PC-3 (cell line): ENCODE measurements around the gene NUDT1. TPM values are rescaled to one million over a fixed set of nuclear protein-coding genes. Genes with fewer than 3 reads are reported as not detected.

Experiments used
- ATAC-seq: fragments of 200-7000 bp; cut with Tn5 transposase; 2 replicates; pipeline ENCODE4 v1.9.1; 2020; ENCODE audit warnings: mild to moderate bottlenecking, moderate library complexity
- BruUV-seq: library from RNA; stranded (reverse); fragments of 400-500 nt; replicated peaks from 2 replicates; lab custom pipeline; 2021; lab: Mats Ljungman, UMichigan
- CTCF ChIA-PET: fragments of 300-600 bp; sonication (Branson Sonifier 250); formaldehyde crosslinking; loops from one replicate; lab custom pipeline; 2022; ENCODE audit warnings: antibody characterized with exemption; lab: Charles Lee
- POLR2A ChIA-PET: fragments of 300-600 bp; sonication (Branson Sonifier 250); formaldehyde crosslinking; loops from one replicate; lab custom pipeline; 2022; ENCODE audit warnings: antibody characterized with exemption; ENCODE audit not compliant: unreplicated experiment; lab: Charles Lee
- DNase-seq: peaks from one replicate; pipeline ENCODE4 v3.0.0-alpha.2; 2015
- H2AFZ ChIP-seq: fragments of 300-600 bp; sonication (generic); 2 replicates; pipeline ENCODE4 v1.6.0; 2016; ENCODE audit warnings: antibody characterized with exemption, low read length
- H3F3A ChIP-seq: fragments of 300-600 bp; sonication (generic); one replicate; pipeline ENCODE4 v1.6.0; 2017; ENCODE audit warnings: antibody characterized with exemption, low read length, control low read depth, mild to moderate bottlenecking; ENCODE audit not compliant: unreplicated experiment
- H3K27ac ChIP-seq: fragments of 300-600 bp; sonication (generic); 2 replicates; pipeline ENCODE4 v1.5.1; 2016; ENCODE audit warnings: mild to moderate bottlenecking, low read length
- H3K27me3 ChIP-seq: fragments of 300-600 bp; sonication (generic); 2 replicates; pipeline ENCODE4 v1.6.1; 2016; ENCODE audit warnings: low read length, mixed read lengths
- H3K36me3 ChIP-seq: fragments of 300-600 bp; sonication (generic); 2 replicates; pipeline ENCODE4 v1.6.1; 2016; ENCODE audit warnings: low read depth, mixed run types, low read length, mixed read lengths
- H3K4me1 ChIP-seq: fragments of 300-600 bp; sonication (generic); 2 replicates; pipeline ENCODE4 v1.5.1; 2016; ENCODE audit warnings: low read length; ENCODE audit not compliant: insufficient read depth
- H3K4me2 ChIP-seq: fragments of 300-600 bp; sonication (generic); 2 replicates; pipeline ENCODE4 v1.6.0; 2016; ENCODE audit warnings: low read length
- H3K4me3 ChIP-seq: fragments of 300-600 bp; sonication (generic); 2 replicates; pipeline ENCODE4 v1.5.1; 2016; ENCODE audit warnings: mild to moderate bottlenecking, low read length, mixed read lengths
- H3K79me2 ChIP-seq: fragments of 300-600 bp; sonication (generic); 2 replicates; pipeline ENCODE4 v1.6.1; 2017; ENCODE audit warnings: low read length, mixed read lengths
- H3K9ac ChIP-seq: fragments of 300-600 bp; sonication (generic); 2 replicates; pipeline ENCODE4 v1.6.0; 2016; ENCODE audit warnings: mild to moderate bottlenecking, low read length
- H3K9me2 ChIP-seq: fragments of 300-600 bp; sonication (generic); replicated peaks from 2 replicates; pipeline ENCODE4 v1.6.1; 2016; ENCODE audit warnings: mixed run types, low read length, mixed read lengths
- H3K9me3 ChIP-seq: fragments of 300-600 bp; sonication (generic); 2 replicates; pipeline ENCODE4 v1.6.1; 2016; ENCODE audit warnings: low read length, mixed read lengths
- H4K20me1 ChIP-seq: fragments of 300-600 bp; sonication (generic); 2 replicates; pipeline ENCODE4 v1.6.1; 2016; ENCODE audit warnings: low read length, mixed read lengths
- EZH2 ChIP-seq: fragments of 300-600 bp; sonication (generic); IDR thresholded peaks from one replicate; pipeline ENCODE4 v1.6.1; 2017; ENCODE audit warnings: antibody characterized with exemption, mild to moderate bottlenecking, low read length; ENCODE audit not compliant: unreplicated experiment
- EZH2phosphoT487 ChIP-seq: fragments of 300-600 bp; sonication (generic); IDR thresholded peaks from 2 replicates; pipeline ENCODE4 v1.6.1; 2018; ENCODE audit warnings: mild to moderate bottlenecking, antibody characterized with exemption, low read length, borderline replicate concordance
- intact Hi-C: fragments of 100-400 bp; cut with micrococcal nuclease; formaldehyde crosslinking; loops from 2 replicates; pipeline ENCODE4 v1.9.0; 2023
- total RNA-seq: library from RNA; depleted of rRNA; stranded (reverse); fragments of >200 nt; gene quantifications from 2 replicates; pipeline ENCODE4 v1.2.3, GENCODE V29; 2014
- TF ChIP-seq, protein P1 (sequence below): fragments of 300-600 bp; sonication (generic); conservative IDR thresholded peaks from 2 replicates; pipeline ENCODE4 v1.5.1; 2017; ENCODE audit warnings: antibody characterized with exemption, low read depth, mild to moderate bottlenecking, low read length

The NUDT1 gene
- total RNA-seq, 1 experiment from 2014 or later: 59.3 TPM

DNA sequence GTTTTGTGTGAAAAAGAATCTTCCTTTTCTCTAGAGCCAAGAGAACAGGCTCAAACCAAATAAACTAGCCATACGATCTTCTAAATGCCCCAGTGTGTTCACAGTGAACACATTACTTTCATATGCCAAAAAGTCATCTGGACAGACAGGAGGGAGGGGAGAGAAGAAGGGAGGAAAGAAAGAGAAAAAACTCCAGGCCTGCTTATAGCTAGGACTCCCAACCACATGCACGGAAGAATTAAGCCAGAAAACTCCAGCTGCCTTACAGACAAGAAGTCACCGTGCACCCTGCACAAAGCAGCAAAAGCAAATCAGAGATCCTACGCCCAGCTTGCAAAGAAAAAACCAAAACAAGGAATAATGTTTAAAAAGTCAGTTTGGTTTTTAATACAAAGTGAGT, 37.9 kb downstream of the NUDT1 start:
- Histone ChIP-seq H3K9me3 (no peaks in the 10 kb centered on the region), H3K36me3 (no peaks in the 10 kb centered on the region), H3K4me3 (no peak overlapping the region), H2AFZ (no peak overlapping the region), H3K79me2 (no peaks in the 10 kb centered on the region), H3K9ac (no peak overlapping the region), H3F3A (no peaks in the 10 kb centered on the region), H4K20me1 (no peaks in the 10 kb centered on the region), H3K4me1 (no peaks in the 10 kb centered on the region), H3K4me2 (no peak overlapping the region), H3K27ac (no peak overlapping the region), H3K27me3 (no peaks in the 10 kb centered on the region), H3K9me2 (no peaks in the 10 kb centered on the region)
- no TSS peak for BruUV-seq
- TF ChIP-seq EZH2phosphoT487 (no peak), EZH2 (no peak)
- TF ChIP-seq, protein P1, sequence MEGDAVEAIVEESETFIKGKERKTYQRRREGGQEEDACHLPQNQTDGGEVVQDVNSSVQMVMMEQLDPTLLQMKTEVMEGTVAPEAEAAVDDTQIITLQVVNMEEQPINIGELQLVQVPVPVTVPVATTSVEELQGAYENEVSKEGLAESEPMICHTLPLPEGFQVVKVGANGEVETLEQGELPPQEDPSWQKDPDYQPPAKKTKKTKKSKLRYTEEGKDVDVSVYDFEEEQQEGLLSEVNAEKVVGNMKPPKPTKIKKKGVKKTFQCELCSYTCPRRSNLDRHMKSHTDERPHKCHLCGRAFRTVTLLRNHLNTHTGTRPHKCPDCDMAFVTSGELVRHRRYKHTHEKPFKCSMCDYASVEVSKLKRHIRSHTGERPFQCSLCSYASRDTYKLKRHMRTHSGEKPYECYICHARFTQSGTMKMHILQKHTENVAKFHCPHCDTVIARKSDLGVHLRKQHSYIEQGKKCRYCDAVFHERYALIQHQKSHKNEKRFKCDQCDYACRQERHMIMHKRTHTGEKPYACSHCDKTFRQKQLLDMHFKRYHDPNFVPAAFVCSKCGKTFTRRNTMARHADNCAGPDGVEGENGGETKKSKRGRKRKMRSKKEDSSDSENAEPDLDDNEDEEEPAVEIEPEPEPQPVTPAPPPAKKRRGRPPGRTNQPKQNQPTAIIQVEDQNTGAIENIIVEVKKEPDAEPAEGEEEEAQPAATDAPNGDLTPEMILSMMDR: no peak
- DNase-seq: no peak
- CTCF ChIA-PET: no interaction called here
- POLR2A ChIA-PET: no interaction called here
- ATAC-seq: no peak
- intact Hi-C loops: no loop called here

DNA sequence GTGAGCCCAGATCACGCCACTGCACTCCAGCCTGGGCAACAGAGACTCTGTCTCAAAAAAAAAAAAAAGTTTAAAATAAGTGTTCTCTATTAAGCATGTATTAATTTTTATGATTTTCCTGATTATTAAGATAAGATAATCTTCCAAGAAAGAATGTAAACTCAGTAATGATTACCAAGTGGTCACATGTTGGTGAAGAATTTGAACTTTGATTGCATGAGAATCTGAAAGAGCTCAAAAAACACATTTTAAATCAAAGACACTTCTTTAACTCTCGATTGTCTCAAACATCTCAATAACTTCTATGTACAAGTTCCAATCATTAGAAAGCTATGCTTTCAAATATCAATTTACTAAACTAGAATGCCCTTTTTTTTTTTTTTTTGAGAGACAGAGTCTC, 38.4 kb downstream of the NUDT1 start:
- no peaks in the 10 kb centered on the region for H3K9me2 ChIP-seq
- no peaks in the 10 kb centered on the region for H3K9me3 ChIP-seq
- H3K4me2 ChIP-seq: no peak overlapping the region
- TF ChIP-seq EZH2phosphoT487 (no peak), EZH2 (no peak)
- CTCF ChIA-PET: no interaction called here
- BruUV-seq: no TSS peak
- no peak overlapping the region for H3K27ac ChIP-seq
- intact Hi-C loops: no loop called here
- DNase-seq (no peak), ATAC-seq (no peak)
- no peaks in the 10 kb centered on the region for H3K36me3 ChIP-seq
- no peak overlapping the region for H3K4me3 ChIP-seq
- no peak overlapping the region for H3K9ac ChIP-seq
- no peaks in the 10 kb centered on the region for H3K4me1 ChIP-seq
- H2AFZ ChIP-seq: no peak overlapping the region
- POLR2A ChIA-PET: no interaction called here
- H3K79me2 ChIP-seq: no peaks in the 10 kb centered on the region
- H3K27me3 ChIP-seq: no peaks in the 10 kb centered on the region
- H4K20me1 ChIP-seq: no peaks in the 10 kb centered on the region
- no peaks in the 10 kb centered on the region for H3F3A ChIP-seq

DNA sequence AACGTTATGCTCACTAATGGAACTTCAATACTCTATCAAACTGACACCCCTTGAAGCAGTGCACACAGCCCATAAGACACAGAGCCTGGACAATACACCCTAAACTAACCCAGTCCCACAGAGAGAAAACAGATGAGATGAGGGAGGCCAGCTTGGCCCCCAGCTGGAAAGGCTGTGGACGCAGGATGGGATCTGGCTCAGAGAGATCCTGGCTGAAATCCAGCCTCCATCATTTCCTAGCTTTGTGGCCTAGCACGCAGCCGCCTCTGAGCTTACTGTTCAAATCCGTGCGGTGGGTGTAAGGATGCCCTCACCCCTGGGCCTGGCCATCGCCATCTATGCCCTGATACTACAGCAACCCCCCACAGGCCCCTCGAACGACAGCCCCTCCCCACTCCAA, 39.5 kb downstream of the NUDT1 start:
- H3K4me3 ChIP-seq: no peak overlapping the region
- no peak overlapping the region for H3K9ac ChIP-seq
- no peak overlapping the region for H3K4me2 ChIP-seq
- H4K20me1 ChIP-seq: no peaks in the 10 kb centered on the region
- no peaks in the 10 kb centered on the region for H3K79me2 ChIP-seq
- no peak overlapping the region for H3K27ac ChIP-seq
- no TSS peak for BruUV-seq
- no peaks in the 10 kb centered on the region for H3K4me1 ChIP-seq
- H3K9me3 ChIP-seq: no peaks in the 10 kb centered on the region
- CTCF ChIA-PET: no interaction called here
- H3K9me2 ChIP-seq: no peaks in the 10 kb centered on the region
- ATAC-seq (no peak), DNase-seq (no peak)
- H3F3A ChIP-seq: no peaks in the 10 kb centered on the region
- TF ChIP-seq, protein P1: no peak
- TF ChIP-seq EZH2phosphoT487 (no peak), EZH2 (no peak)
- H3K36me3 ChIP-seq: no peaks in the 10 kb centered on the region
- POLR2A ChIA-PET: no interaction called here
- H2AFZ ChIP-seq: no peak overlapping the region
- intact Hi-C loops: no loop called here
- no peaks in the 10 kb centered on the region for H3K27me3 ChIP-seq
